HCT116 (cell line): ENCODE data around the gene MED19. TPM values are rescaled to one million over a fixed set of nuclear protein-coding genes. Genes with fewer than 3 reads are reported as not detected.

Experiments used
- ATAC-seq: fragments of 200-7000 bp; cut with Tn5 transposase; 2 replicates; pipeline ENCODE4 v1.9.1; 2020; ENCODE audit warnings: mild to moderate bottlenecking, moderate library complexity
- BruUV-seq: library from RNA; stranded (reverse); fragments of 400-500 nt; replicated peaks from 2 replicates; lab custom pipeline; 2021; lab: Mats Ljungman, UMichigan
- CTCF ChIA-PET: fragments of 300-600 bp; sonication (Branson Sonifier 250); formaldehyde crosslinking; loops from one replicate; lab custom pipeline; 2021; ENCODE audit warnings: antibody characterized with exemption; lab: Charles Lee
- POLR2A ChIA-PET: fragments of 300-600, 350-600 bp; sonication (Branson Sonifier 250); formaldehyde crosslinking; loops from one replicate; lab custom pipeline; 2021; ENCODE audit warnings: antibody characterized with exemption; lab: Charles Lee
- RAD21 ChIA-PET, 2 experiments: fragments of 300-600 bp; sonication (Branson Sonifier 250); formaldehyde crosslinking; loops; one replicate each; lab custom pipeline; 2023; ENCODE audit warnings: low total read pairs in 2 of 2; ENCODE audit not compliant: uncharacterized antibody in 2 of 2, unreplicated experiment in 2 of 2, low non-redundant PET in 1 of 2; lab: Charles Lee
- DNase-seq: peaks from one replicate; pipeline ENCODE4 v3.0.0-alpha.2; 2010; ENCODE audit warnings: low read depth, low spot score
- H2AFZ ChIP-seq: fragments of 200-600 bp; shearing (Covaris generic), sonication (generic); 2 replicates; pipeline ENCODE4 v1.6.1; 2017; ENCODE audit warnings: low read depth, mixed run types, mixed read lengths, antibody characterized with exemption, low read length; ENCODE audit not compliant: poor library complexity, severe bottlenecking
- H3K27ac ChIP-seq: 2 replicates; pipeline ENCODE4 v1.5.1; 2012; ENCODE audit warnings: low read depth, low read length
- H3K27me3 ChIP-seq: fragments of 200-600 bp; sonication (generic); 2 replicates; pipeline ENCODE4 v1.6.1; 2016; ENCODE audit warnings: mixed run types, low read length, mixed read lengths; ENCODE audit not compliant: insufficient read depth
- H3K36me3 ChIP-seq, 2 experiments: fragments of 200-500 bp in 1 of 2; fragments of 200-600 bp in 1 of 2; sonication (Bioruptor generic) in 1 of 2; sonication (generic) in 1 of 2; 2 replicates each; pipeline versions ENCODE4 v1.5.1 to v1.6.1; 2014 to 2016; ENCODE audit warnings: low read length in 2 of 2, inconsistent platforms in 1 of 2, mixed read lengths in 1 of 2, mixed run types in 1 of 2; ENCODE audit not compliant: insufficient read depth in 2 of 2, control insufficient read depth in 1 of 2
- H3K4me1 ChIP-seq, 2 experiments: fragments of 200-600 bp in 1 of 2; sonication (generic) in 1 of 2; 2 replicates each; pipeline versions ENCODE4 v1.5.1 to v1.6.1; 2012 to 2017; ENCODE audit warnings: low read length in 2 of 2, inconsistent platforms in 1 of 2, mild to moderate bottlenecking in 1 of 2, mixed read lengths in 1 of 2, mixed run types in 1 of 2, moderate library complexity in 1 of 2; ENCODE audit not compliant: insufficient read depth in 2 of 2, control insufficient read depth in 1 of 2
- H3K4me2 ChIP-seq: fragments of 200-600 bp; sonication (generic); 2 replicates; pipeline ENCODE4 v1.6.1; 2017; ENCODE audit warnings: mixed run types, low read length, mixed read lengths
- H3K4me3 ChIP-seq, 2 experiments: fragments of 200-600 bp in 1 of 2; sonication (generic) in 1 of 2; replicated peaks in 1 of 2; 2 replicates each; pipeline ENCODE4 v1.5.1; 2011 to 2016; ENCODE audit warnings: low read length in 2 of 2, control low read depth in 1 of 2, low read depth in 1 of 2, mild to moderate bottlenecking in 1 of 2, mixed read lengths in 1 of 2, mixed run types in 1 of 2
- H3K79me2 ChIP-seq: fragments of 200-600 bp; sonication (generic); 2 replicates; pipeline ENCODE4 v1.6.1; 2017; ENCODE audit warnings: mild to moderate bottlenecking, mixed run types, low read length, moderate library complexity, mixed read lengths; ENCODE audit not compliant: insufficient read depth
- H3K9ac ChIP-seq: fragments of 200-600 bp; sonication (generic); 2 replicates; pipeline ENCODE4 v1.6.1; 2016; ENCODE audit warnings: low read length, mixed read lengths
- H3K9me2 ChIP-seq: fragments of 200-600 bp; sonication (generic), shearing (Covaris generic); 2 replicates; pipeline ENCODE4 v1.6.1; 2017; ENCODE audit warnings: mixed run types, mild to moderate bottlenecking, moderate library complexity; ENCODE audit not compliant: insufficient read depth
- H3K9me3 ChIP-seq, 2 experiments: fragments of 200-500 bp in 1 of 2; fragments of 200-600 bp in 1 of 2; sonication (Bioruptor generic) in 1 of 2; sonication (generic) in 1 of 2; 2 replicates each; pipeline ENCODE4 v1.6.1; 2014 to 2017; ENCODE audit warnings: low read length in 2 of 2, mixed read lengths in 2 of 2, inconsistent platforms in 1 of 2, low read depth in 1 of 2, mild to moderate bottlenecking in 1 of 2, mixed run types in 1 of 2, moderate library complexity in 1 of 2; ENCODE audit not compliant: control insufficient read depth in 1 of 2, insufficient read depth in 1 of 2
- H4K20me1 ChIP-seq: fragments of 200-600 bp; sonication (generic), shearing (Covaris generic); 2 replicates; pipeline ENCODE4 v1.6.1; 2017; ENCODE audit warnings: mixed run types, mild to moderate bottlenecking, moderate library complexity; ENCODE audit not compliant: insufficient read depth
- ELF1 ChIP-seq: IDR thresholded peaks from 2 replicates; pipeline ENCODE4 v1.6.1; 2012; ENCODE audit warnings: low read depth, borderline replicate concordance
- EZH2 ChIP-seq: fragments of 200-600 bp; sonication (generic); IDR thresholded peaks from 2 replicates; pipeline ENCODE4 v1.6.1; 2017; ENCODE audit warnings: antibody characterized with exemption, mixed run types
- EZH2phosphoT487 ChIP-seq: fragments of 200-600 bp; IDR thresholded peaks from 2 replicates; pipeline ENCODE4 v1.6.1; 2018; ENCODE audit warnings: antibody characterized with exemption, borderline replicate concordance
- FOSL1 ChIP-seq: IDR thresholded peaks from 2 replicates; pipeline ENCODE4 v1.6.1; 2012; ENCODE audit warnings: low read depth
- JUND ChIP-seq: IDR thresholded peaks from 2 replicates; pipeline ENCODE4 v1.6.1; 2012
- POLR2AphosphoS5 ChIP-seq: IDR thresholded peaks from 2 replicates; pipeline ENCODE4 v1.6.1; 2011; ENCODE audit warnings: mild to moderate bottlenecking, low read depth, low read length, moderate library complexity
- RAD21 ChIP-seq: IDR thresholded peaks from 2 replicates; pipeline ENCODE4 v1.6.1; 2012; ENCODE audit warnings: low read depth, mild to moderate bottlenecking
- SP1 ChIP-seq: IDR thresholded peaks from 2 replicates; pipeline ENCODE4 v1.6.1; 2012; ENCODE audit warnings: low read depth
- TCF7L2 ChIP-seq: IDR thresholded peaks from 2 replicates; pipeline ENCODE4 v1.7.0; 2011; ENCODE audit warnings: borderline replicate concordance, inconsistent platforms; ENCODE audit not compliant: insufficient read depth, insufficient read length; ENCODE audit errors: extremely low read depth
- ZNF274 ChIP-seq: fragments of 200-500 bp; sonication (Bioruptor generic); IDR thresholded peaks from 2 replicates; pipeline ENCODE4 v1.6.1; 2014; ENCODE audit warnings: mild to moderate bottlenecking, low read depth, low read length, inconsistent platforms
- intact Hi-C: fragments of 100-400 bp; cut with micrococcal nuclease; formaldehyde crosslinking; loops from 2 replicates; pipeline ENCODE4 v1.10.0; 2022
- total RNA-seq: library from RNA; stranded (reverse); gene quantifications from one replicate; pipeline ENCODE4 v1.2.1, GENCODE V29; 2021; ENCODE audit not compliant: unreplicated experiment
- TF ChIP-seq, protein P1 (sequence below), 3 experiments: fragments of 200-600 bp in 1 of 3; sonication (generic) in 1 of 3; IDR thresholded peaks in 2 of 3; conservative IDR thresholded peaks in 1 of 3; 2 replicates each; pipeline ENCODE4 v1.5.1; 2012 to 2017; ENCODE audit warnings: low read depth in 2 of 3, low read length in 2 of 3, antibody characterized with exemption in 1 of 3, borderline replicate concordance in 1 of 3, control low read depth in 1 of 3, mild to moderate bottlenecking in 1 of 3, mixed read lengths in 1 of 3, mixed run types in 1 of 3, moderate library complexity in 1 of 3; ENCODE audit not compliant: insufficient read depth in 1 of 3
- TF ChIP-seq, protein P2 (sequence below): IDR thresholded peaks from 2 replicates; pipeline ENCODE4 v1.6.1; 2012
- TF ChIP-seq, protein P3 (sequence below): IDR thresholded peaks from 2 replicates; pipeline ENCODE4 v1.6.1; 2012

Gene MED19
- total RNA-seq, 1 experiment from 2014 or later, result 18.0 TPM

DNA sequence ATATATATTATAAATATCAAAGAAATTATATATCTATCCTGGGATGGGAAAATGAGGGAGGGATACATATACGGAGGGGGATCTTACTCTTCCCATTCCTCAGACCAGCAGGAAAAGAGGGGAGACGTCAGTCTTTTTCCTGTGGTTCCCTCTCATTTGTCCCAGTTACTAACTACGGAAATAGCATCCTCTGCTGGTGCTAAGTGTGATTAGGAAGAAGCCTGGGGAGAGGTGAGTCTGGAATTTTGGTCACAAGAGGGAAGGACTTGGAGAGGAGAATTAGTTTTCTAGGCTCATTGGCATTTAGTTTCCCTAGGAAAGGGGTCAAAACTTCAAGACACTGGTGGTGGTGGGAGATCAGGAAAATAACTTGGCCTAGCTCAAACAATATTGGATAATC, 11.6 kb downstream of the MED19 start:
- BruUV-seq, result no TSS peak
- Histone ChIP-seq H3K9ac (no peak overlapping the region), H3K27ac (no peak overlapping the region), H3K79me2 (no peaks in the 10 kb centered on the region; the same call in 1 of the 2 replicates), H3K27me3 (no peaks in the 10 kb centered on the region), H3K4me2 (no peak overlapping the region), H2AFZ (no peak overlapping the region), H3K9me2 (no peaks in the 10 kb centered on the region), H3K36me3 (peaks cover 37 to 46% of the 10 kb centered on the region in 2 experiments)
- no peak for DNase-seq
- POLR2A ChIA-PET, result no interaction called here
- TF ChIP-seq, protein P1, sequence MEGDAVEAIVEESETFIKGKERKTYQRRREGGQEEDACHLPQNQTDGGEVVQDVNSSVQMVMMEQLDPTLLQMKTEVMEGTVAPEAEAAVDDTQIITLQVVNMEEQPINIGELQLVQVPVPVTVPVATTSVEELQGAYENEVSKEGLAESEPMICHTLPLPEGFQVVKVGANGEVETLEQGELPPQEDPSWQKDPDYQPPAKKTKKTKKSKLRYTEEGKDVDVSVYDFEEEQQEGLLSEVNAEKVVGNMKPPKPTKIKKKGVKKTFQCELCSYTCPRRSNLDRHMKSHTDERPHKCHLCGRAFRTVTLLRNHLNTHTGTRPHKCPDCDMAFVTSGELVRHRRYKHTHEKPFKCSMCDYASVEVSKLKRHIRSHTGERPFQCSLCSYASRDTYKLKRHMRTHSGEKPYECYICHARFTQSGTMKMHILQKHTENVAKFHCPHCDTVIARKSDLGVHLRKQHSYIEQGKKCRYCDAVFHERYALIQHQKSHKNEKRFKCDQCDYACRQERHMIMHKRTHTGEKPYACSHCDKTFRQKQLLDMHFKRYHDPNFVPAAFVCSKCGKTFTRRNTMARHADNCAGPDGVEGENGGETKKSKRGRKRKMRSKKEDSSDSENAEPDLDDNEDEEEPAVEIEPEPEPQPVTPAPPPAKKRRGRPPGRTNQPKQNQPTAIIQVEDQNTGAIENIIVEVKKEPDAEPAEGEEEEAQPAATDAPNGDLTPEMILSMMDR (IDR thresholded peaks at IDR 0.05 in 2 of 3, conservative IDR thresholded peaks at IDR 0.05 in 1 of 3; ENCODE audit: borderline replicate concordance in 1 of 3, insufficient read depth in 1 of 3, low read depth in 2 of 3, low read length in 2 of 3), result 0 out of 6 replicates have a peak, but pooled peaks of 2 of the 3 experiments have one; percentile 7 to 24
- TF ChIP-seq FOSL1, result no peak
- TF ChIP-seq, all 23 proteins: peak for 1
- no peak overlapping the region for H3K4me3 ChIP-seq
- ChIA-PET CTCF (no interaction called here), RAD21 (no interaction called here)
- no peaks in the 10 kb centered on the region for H3K4me1 ChIP-seq
- ATAC-seq, result peak; percentile 42; the same call in 1 of the 2 replicates
- intact Hi-C loops, result no loop called here
- H4K20me1 ChIP-seq, result no peaks in the 10 kb centered on the region
- H3K9me3 ChIP-seq, result no peaks in the 10 kb centered on the region

DNA sequence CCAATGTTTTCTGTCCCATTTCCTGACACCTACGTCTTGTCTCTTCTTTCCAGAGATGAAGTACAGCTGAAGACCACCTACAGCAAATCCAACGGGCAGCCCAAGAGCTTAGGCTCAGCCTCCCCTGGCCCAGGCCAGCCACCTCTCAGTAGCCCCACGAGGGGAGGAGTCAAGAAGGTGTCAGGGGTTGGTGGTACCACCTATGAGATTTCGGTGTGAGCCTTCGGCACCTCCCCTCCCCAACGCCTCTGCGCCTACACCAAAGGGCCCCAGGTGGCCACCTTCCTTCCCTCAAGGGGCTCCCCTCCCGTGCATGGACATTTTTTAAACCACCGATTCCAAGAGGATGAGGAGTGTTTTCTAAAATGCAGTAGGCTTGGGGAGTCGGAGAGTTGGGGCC, 12.2 kb downstream of the MED19 start:
- Histone ChIP-seq H3K27me3 (no peaks in the 10 kb centered on the region), H3K9me3 (no peaks in the 10 kb centered on the region), H3K4me1 (no peaks in the 10 kb centered on the region), H3K9ac (no peak overlapping the region), H3K4me2 (no peak overlapping the region), H3K9me2 (no peaks in the 10 kb centered on the region), H3K4me3 (no peak overlapping the region), H3K79me2 (no peaks in the 10 kb centered on the region; the same call in 1 of the 2 replicates), H4K20me1 (no peaks in the 10 kb centered on the region), H3K27ac (no peak overlapping the region), H2AFZ (no peak overlapping the region), H3K36me3 (peaks cover 37 to 50% of the 10 kb centered on the region in 2 experiments)
- intact Hi-C loops, result no loop called here
- ATAC-seq, result no peak
- no peak for DNase-seq
- no TSS peak for BruUV-seq
- RAD21 ChIA-PET, result no interaction called here
- CTCF ChIA-PET, result interaction anchor here (1.0 kb wide), 1 partner anchor 101 kb away, joined by 3 read pairs; no protein-coding TSS in a partner anchor
- POLR2A ChIA-PET, result no interaction called here
- no peak for TF ChIP-seq POLR2AphosphoS5
- no peak for TF ChIP-seq JUND
- no peak for TF ChIP-seq SP1
- TF ChIP-seq, protein P2, sequence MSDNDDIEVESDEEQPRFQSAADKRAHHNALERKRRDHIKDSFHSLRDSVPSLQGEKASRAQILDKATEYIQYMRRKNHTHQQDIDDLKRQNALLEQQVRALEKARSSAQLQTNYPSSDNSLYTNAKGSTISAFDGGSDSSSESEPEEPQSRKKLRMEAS, result no peak
- TF ChIP-seq EZH2, result no peak
- TF ChIP-seq, protein P3, sequence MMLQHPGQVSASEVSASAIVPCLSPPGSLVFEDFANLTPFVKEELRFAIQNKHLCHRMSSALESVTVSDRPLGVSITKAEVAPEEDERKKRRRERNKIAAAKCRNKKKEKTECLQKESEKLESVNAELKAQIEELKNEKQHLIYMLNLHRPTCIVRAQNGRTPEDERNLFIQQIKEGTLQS, result no peak
- TF ChIP-seq, protein P1 (IDR thresholded peaks at IDR 0.05 in 2 of 3, conservative IDR thresholded peaks at IDR 0.05 in 1 of 3; ENCODE audit: borderline replicate concordance in 1 of 3, insufficient read depth in 1 of 3, low read depth in 2 of 3, low read length in 2 of 3), result no peak
- TF ChIP-seq FOSL1, result no peak
- no peak for TF ChIP-seq TCF7L2
- no peak for TF ChIP-seq ELF1
- no peak for TF ChIP-seq RAD21
- no peak for TF ChIP-seq ZNF274
- TF ChIP-seq EZH2phosphoT487, result no peak
